HEK293T (cell line): Measurements from ENCODE around the gene DCAF12.

ENCODE experiments used
- ARNT ChIP-seq: fragments of 450-650 bp; IDR thresholded peaks from 2 replicates; pipeline ENCODE4 v1.6.1; 2017; ENCODE audit warnings: mild to moderate bottlenecking
- BHLHE40 ChIP-seq: fragments of 450-650 bp; IDR thresholded peaks from 2 replicates; pipeline ENCODE4 v1.6.1; 2016; ENCODE audit warnings: mild to moderate bottlenecking, moderate library complexity, borderline replicate concordance
- ELF4 ChIP-seq: fragments of 450-650 bp; IDR thresholded peaks from 2 replicates; pipeline ENCODE4 v1.6.1; 2017; ENCODE audit warnings: antibody characterized with exemption
- FOXK2 ChIP-seq: fragments of 450-650 bp; IDR thresholded peaks from 2 replicates; pipeline ENCODE4 v1.6.1; 2016; ENCODE audit warnings: mild to moderate bottlenecking
- FOXM1 ChIP-seq: fragments of 450-650 bp; IDR thresholded peaks from 2 replicates; pipeline ENCODE4 v1.6.1; 2017; ENCODE audit warnings: mild to moderate bottlenecking, borderline replicate concordance
- HDGF ChIP-seq: fragments of 450-650 bp; IDR thresholded peaks from 2 replicates; pipeline ENCODE4 v1.6.1; 2017; ENCODE audit warnings: antibody characterized with exemption, borderline replicate concordance
- PKNOX1 ChIP-seq: fragments of 450-650 bp; IDR thresholded peaks from 2 replicates; pipeline ENCODE4 v1.6.1; 2016
- SUZ12 ChIP-seq: fragments of 450-650 bp; IDR thresholded peaks from 2 replicates; pipeline ENCODE4 v1.6.1; 2016; ENCODE audit warnings: mild to moderate bottlenecking
- TARDBP ChIP-seq: fragments of 450-650 bp; IDR thresholded peaks from 2 replicates; pipeline ENCODE4 v1.6.1; 2016
- ZNF384 ChIP-seq: fragments of 450-650 bp; IDR thresholded peaks from 2 replicates; pipeline ENCODE4 v1.6.1; 2016

GRCh38 chr9:34143116-34143515 is 16.6 kb upstream of the DCAF12 start:
- TF ChIP-seq ELF4 (no peak), HDGF (no peak), PKNOX1 (no peak), SUZ12 (no peak), ZNF384 (no peak), FOXM1 (no peak), TARDBP (no peak), ARNT (no peak), FOXK2 (no peak), BHLHE40 (no peak)
